ENCODE results near the gene TAF6L.
"Not testable (repeated sequence)": the region's sequence is repeated elsewhere in the genome, so short reads cannot be mapped to it uniquely, and the experiment has no call there.

The TAF6L gene

GRCh38 chr11:62757846-62758788 lies 13.1 kb upstream of the TAF6L start:
- no peak for DNase-seq

DNA sequence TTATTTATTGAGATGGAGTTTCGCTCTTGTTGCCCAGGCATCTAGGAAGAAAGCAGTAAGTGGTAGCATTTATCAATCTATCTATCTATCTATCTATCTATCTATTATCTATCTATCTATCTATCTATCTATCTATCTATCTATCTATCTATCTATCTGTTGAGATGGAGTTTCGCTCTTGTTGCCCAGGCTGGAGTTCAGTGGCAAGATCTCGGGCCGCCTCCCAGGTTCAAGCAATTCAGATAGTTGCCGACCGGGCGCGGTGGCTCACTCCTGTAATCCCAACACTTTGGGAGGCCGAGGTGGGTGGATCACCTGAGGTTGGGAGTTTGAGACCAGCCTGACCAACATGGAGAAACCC lies 10.3 kb upstream of the TAF6L start:
- DNase-seq, result not testable (repeated sequence)

- peak in 1 of 2 donors; percentile 20 for DNase-seq
Observed at GRCh38 chr11:62770778-62771143, 435 bp upstream of the TAF6L start.

- no peak for DNase-seq
Observed at GRCh38 chr11:62774407-62774806, 3.2 kb downstream of the TAF6L start.

- no peak for DNase-seq
Observed at GRCh38 chr11:62775646-62776045, 4.5 kb downstream of the TAF6L start.

DNA sequence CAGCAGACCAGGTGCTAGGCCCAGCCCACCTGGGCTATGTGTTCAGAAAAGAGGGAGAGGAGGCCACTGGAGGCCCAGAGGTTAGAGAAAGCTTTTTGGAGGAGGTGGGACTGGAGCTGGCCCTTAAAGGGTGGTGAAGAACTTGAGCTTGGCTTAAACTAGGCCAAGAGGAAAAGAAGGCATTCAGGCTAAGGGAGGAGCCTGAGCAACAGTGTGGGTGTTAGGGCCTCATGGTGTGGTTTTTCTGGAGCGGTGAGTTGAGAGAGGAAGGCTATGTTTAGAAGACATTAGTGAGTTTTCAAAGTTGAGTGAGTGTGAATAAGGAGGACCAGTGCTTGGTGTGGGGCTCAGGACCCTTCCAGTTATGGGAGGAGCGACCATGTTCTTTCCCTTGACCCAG lies 6.2 kb downstream of the TAF6L start:
- DNase-seq, result no peak

DNA sequence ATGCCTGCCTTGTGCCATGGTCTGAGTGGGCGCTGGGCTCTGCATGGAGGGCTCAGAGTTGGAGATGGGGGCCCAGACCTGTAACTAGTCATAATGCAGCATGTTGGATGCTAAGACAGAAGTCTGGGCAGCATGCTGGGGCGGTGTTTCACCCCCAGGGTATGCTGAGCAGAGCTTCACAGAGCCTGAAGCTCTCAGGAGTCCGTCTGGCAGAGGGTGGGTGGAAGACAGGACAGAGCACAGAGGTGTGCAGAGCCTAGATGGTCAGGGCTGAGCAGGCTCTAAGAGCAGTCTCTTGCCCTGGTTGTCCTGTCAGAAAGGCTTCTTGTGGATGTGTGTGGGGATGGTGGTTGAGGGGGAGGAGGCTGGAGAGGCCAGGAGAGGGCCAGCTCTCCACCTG lies 7.2 kb downstream of the TAF6L start:
- DNase-seq, result no peak

- no peak for DNase-seq
Observed at GRCh38 chr11:62782753-62783152, 11.6 kb downstream of the TAF6L start.

DNA sequence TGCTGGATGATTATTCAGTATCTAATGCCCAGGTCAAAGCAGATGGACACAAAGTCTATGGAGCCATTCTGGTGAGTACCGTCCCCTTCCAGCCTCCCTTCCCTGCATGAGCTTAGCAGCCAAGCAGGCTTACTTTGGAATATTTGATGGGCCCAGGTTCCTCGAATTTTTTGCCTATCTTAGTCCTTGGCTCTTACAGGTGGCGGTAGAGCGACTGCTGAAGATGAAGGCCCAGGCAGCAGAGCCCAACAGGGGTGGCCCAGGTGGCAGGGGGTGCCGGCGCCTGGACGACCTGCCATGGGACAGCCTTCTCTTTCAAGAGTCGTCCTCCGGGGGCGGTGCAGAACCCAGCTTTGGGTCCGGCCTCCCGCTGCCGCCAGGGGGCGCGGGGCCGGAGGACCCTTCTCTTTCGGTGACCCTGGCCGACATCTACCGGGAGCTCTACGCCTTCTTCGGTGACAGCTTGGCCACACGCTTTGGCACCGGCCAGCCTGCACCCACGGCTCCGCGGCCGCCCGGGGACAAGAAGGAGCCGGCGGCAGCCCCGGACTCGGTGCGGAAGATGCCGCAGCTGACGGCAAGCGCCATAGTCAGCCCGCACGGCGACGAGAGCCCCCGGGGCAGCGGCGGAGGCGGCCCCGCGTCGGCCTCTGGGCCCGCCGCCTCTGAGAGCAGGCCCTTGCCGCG lies 15.3 kb downstream of the TAF6L start:
- peak; percentile 64 to 73 for DNase-seq

- DNase-seq, result peak; percentile 86 to 97
Observed at GRCh38 chr11:62787005-62787759, 16.0 kb downstream of the TAF6L start, which contains the start of gene TMEM179B. Gene TMEM179B (plus strand): TSS chr11:62787402. CDS start chr11:62787432, 30 bp downstream.

- DNase-seq, result no peak
Observed at GRCh38 chr11:62788991-62789390, 17.8 kb downstream of the TAF6L start.

GRCh38 chr11:62789576-62789975 lies 18.4 kb downstream of the TAF6L start:
- no peak for DNase-seq

DNA sequence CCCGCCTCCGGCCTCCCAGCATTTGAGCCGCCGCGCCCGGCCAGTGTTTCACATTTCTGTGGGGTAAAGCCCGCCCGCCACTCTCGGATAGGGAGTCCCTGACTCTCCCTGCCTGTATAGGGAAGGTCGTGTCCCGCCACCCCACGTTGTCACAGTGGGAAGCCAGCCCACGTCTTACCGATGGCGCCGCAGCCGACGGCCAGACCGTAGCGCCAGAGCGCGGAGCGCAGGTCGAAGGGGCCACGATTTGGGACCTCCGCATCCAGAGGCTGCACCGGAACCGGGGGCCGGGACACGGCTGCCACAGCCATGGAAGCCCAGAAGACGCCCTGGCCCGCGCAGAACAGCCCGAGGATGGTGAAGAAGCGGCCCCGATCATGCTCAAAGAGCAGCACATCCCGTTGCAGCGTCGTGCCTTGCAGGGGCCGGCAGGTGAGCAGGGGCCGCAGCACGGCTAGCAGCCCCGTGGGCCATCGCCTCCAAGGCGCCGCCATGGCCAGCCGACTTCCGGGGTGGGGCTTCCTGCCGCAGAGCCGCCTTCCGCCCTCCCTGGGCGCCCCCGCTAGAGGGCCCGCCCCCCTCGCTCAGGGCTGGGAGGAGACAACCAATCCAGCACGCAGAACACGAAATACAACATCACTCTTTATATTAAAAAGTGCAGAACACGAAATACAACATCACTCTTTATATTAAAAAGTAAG lies 20.5 kb downstream of the TAF6L start, which contains the start of gene TMEM223:
TSS of gene TMEM223 (minus strand) at position 506 of the 701 bp plus-strand sequence. CDS start at position 494, 12 bp downstream.
- DNase-seq, result peak; percentile 48 to 76

DNA sequence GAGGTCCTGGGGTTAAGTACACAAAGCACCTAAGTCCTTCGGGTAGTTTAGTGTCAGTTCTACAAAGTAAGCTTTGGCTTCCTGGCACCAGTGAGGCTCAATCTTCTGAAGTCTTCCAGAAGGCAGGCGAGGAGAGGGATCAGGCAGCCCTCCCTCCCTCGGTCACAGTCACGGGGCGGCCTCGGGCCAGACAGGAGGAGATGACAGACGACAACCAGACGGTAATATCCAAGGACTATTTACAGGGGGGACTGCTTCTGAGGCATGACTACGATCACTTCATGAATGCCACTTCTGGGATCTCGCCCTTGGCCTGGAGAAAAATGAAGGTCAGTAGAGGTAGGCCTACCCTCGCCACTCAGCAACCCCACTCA lies 21.0 kb downstream of the TAF6L start:
- no peak for DNase-seq

- no peak for DNase-seq
Observed at GRCh38 chr11:62794201-62794775, 23.1 kb downstream of the TAF6L start.

DNA sequence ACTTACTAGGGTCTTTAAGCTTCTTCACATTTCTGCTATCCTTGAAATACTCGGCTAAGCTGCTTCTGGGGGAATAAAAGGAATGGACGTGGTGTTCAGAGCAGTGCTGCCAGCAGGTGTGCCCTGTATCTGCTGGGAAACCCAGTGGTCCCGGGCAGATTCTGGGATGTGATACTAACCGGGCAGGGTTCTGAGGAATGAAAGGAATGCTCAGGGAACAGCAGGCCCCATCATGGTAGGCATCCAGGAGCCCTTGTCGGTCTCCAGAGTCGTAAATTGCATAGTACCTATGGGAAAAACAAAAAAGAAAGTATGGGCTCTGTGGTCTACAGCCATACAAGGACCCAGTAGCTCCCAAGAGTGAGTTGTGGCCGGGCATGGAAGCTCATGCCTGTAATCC lies 25.1 kb downstream of the TAF6L start:
- no peak for DNase-seq

DNA sequence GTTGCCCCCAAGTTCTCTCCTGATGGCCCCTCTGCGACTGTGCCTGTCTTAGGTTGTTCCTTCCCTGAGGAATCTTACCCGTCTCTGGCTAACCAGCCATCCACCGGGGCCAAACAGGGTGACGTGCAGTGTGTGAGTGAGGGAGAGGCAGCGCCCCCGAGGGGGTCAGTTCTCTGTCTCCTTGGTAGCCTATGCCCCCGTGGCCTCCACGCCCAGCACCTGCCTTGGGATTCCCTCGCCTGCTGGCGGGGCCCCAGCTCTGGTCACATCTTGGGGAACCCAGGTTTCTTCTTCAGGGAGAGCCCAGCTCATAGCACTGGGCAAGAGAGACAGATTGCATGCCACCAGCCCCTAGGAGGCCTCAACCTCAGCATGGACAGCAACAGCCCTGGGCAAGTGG lies 28.3 kb downstream of the TAF6L start:
- DNase-seq, result no peak

DNA sequence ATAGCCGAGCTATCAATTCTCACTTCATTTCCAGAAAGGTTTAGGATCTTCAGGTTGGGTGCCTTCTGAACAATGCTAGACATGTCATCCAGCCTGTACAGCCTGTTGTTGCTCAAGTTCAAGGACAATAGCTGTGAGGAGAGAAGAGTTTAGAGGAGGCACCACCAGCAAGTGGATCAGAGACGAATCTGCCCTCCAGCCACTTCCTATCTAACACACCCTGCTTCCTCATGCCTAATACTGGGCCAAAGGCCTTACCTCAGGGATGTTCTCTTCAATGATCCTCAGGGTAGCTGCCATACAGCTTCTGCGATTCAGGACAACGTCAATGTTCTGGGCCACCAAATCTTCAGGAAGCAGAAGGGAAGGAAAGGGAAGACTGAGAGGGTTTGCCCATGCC lies 29.9 kb downstream of the TAF6L start:
- DNase-seq, result no peak

- DNase-seq, result no peak
Observed at GRCh38 chr11:62804310-62805075, 33.3 kb downstream of the TAF6L start.

DNA sequence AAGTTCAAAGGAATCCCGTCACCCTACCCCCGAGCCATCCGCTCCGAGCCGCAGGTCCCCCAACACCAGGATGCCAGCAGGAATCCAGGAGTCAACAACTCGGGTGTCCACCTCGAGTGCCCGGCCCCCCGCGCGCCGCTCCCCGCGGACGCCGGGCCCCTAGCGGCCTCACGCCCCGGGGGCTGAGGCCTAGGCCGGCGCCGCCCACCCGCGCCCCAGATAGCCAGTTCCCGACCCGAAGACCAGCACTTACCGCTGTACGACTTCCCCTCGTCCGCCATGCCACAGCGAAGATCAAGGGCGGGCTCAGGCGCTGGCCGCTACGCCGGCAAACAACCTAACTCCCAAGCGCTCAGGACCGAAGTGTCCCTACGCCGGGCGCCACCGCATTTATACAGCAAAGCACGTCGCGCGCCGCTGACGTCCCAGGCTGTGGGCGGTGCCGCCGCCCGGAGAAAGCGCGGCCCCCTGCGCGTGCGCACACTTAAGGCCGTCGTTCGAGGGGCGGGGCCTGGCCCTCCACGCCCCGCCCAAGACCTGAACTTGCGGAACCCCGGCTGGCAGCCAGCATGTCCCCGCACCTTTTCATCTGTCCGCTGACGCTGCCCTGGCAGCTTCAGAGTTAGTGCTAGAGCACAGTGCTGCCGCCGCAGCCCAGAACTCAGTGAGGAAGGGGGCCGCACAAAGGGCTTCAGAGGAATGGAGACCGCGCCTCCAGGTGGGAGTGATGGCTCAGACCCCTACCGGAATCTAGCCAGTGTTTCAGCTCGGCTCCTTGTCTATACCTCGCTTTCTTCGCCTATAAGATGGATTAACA lies 34.1 kb downstream of the TAF6L start, which contains the start of gene NXF1:
TSS of gene NXF1 (minus strand) at position 365 of the 817 bp plus-strand sequence. CDS start at position 281, 84 bp downstream.
- DNase-seq, result peak; percentile 89 to 93
